ENCODE results near the gene DOK7. TPM values are rescaled to one million over a fixed set of nuclear protein-coding genes. Genes with fewer than 3 reads are reported as not detected.

DOK7 gene
- polyA plus RNA-seq, 1 donor (not counting 4 experiments of a cell fraction or from before 2014, with no cell fraction given), result 0.13 TPM

DNA sequence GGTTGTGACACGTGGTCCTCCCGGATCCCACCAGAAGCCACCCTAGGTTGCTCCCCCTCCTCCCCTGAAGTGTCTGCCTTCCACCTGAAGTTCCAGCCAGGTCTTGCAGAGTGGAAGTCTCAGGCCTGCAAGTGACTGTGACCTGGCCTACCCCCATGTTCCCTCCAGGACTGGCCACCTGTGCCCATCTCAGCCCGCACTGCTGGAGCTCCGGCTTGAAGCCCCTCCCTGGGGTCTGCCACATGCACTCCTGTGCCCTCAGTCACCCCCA is 27.5 kb upstream of the DOK7 start:
- Histone ChIP-seq H3K4me1 (ENCODE audit: control insufficient read depth, extremely low read depth, insufficient read depth, low read length) (peaks cover 26% of the 10 kb centered on the region), H3K27ac (ENCODE audit: control insufficient read depth, insufficient read depth, low read length) (no peak overlapping the region), H4K20me1 (ENCODE audit: control insufficient read depth, extremely low read depth, insufficient read depth, low read length) (no peaks in the 10 kb centered on the region), H2AFZ (ENCODE audit: control insufficient read depth, low read length) (no peak overlapping the region), H3K79me2 (ENCODE audit: control insufficient read depth, insufficient read depth, low read length) (no peaks in the 10 kb centered on the region), H3K4me3 (ENCODE audit: control insufficient read depth in 2 of 3, extremely low read depth in 1 of 3, insufficient read depth in 2 of 3, low read depth in 1 of 3, low read length in 3 of 3) (no peak overlapping the region), H3K9me3 (ENCODE audit: control insufficient read depth, low read depth, low read length) (no peaks in the 10 kb centered on the region), H3K9me1 (ENCODE audit: control insufficient read depth, extremely low read depth, insufficient read depth, low read length) (no peaks in the 10 kb centered on the region), H3K27me3 (ENCODE audit: control insufficient read depth, extremely low read depth, insufficient read depth, low read length) (no peaks in the 10 kb centered on the region), H3K4me2 (ENCODE audit: control insufficient read depth, extremely low read depth, insufficient read depth, low read depth, low read length) (no peak overlapping the region), H3K9ac (ENCODE audit: control insufficient read depth, extremely low read depth, insufficient read depth, low read length) (no peak overlapping the region), H3K36me3 (ENCODE audit: control insufficient read depth in 2 of 2, extremely low read depth in 1 of 2, insufficient read depth in 2 of 2, low read length in 2 of 2) (peaks cover 4 to 6% of the 10 kb centered on the region in 2 experiments)
- no peak for TF ChIP-seq EZH2 (IDR thresholded peaks at IDR 0.05; ENCODE audit: low read length)
- TF ChIP-seq, protein P1, sequence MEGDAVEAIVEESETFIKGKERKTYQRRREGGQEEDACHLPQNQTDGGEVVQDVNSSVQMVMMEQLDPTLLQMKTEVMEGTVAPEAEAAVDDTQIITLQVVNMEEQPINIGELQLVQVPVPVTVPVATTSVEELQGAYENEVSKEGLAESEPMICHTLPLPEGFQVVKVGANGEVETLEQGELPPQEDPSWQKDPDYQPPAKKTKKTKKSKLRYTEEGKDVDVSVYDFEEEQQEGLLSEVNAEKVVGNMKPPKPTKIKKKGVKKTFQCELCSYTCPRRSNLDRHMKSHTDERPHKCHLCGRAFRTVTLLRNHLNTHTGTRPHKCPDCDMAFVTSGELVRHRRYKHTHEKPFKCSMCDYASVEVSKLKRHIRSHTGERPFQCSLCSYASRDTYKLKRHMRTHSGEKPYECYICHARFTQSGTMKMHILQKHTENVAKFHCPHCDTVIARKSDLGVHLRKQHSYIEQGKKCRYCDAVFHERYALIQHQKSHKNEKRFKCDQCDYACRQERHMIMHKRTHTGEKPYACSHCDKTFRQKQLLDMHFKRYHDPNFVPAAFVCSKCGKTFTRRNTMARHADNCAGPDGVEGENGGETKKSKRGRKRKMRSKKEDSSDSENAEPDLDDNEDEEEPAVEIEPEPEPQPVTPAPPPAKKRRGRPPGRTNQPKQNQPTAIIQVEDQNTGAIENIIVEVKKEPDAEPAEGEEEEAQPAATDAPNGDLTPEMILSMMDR (optimal IDR thresholded peaks at IDR 0.05 in 1 of 3, IDR thresholded peaks at IDR 0.05 in 1 of 3, conservative IDR thresholded peaks at IDR 0.05 in 1 of 3; ENCODE audit: extremely low read depth in 1 of 3, insufficient read depth in 2 of 3, low read length in 3 of 3), result no peak
- DNase-seq (ENCODE audit: low read depth, low spot score) (no peak), FAIRE-seq (no peak)
- dilution Hi-C loops (cut with MboI; ENCODE audit: extremely low pct_ligation_motif_present, low sequenced_read_pairs), result no loop called here

GRCh38 chr4:3436048-3436797 is 26.9 kb upstream of the DOK7 start:
- peaks cover 31% of the 10 kb centered on the region for H3K4me1 ChIP-seq (ENCODE audit: control insufficient read depth, extremely low read depth, insufficient read depth, low read length)
- H3K79me2 ChIP-seq (ENCODE audit: control insufficient read depth, insufficient read depth, low read length), result no peaks in the 10 kb centered on the region
- no peak overlapping the region for H2AFZ ChIP-seq (ENCODE audit: control insufficient read depth, low read length)
- dilution Hi-C loops (cut with MboI; ENCODE audit: extremely low pct_ligation_motif_present, low sequenced_read_pairs), result no loop called here
- H3K36me3 ChIP-seq (ENCODE audit: control insufficient read depth in 2 of 2, extremely low read depth in 1 of 2, insufficient read depth in 2 of 2, low read length in 2 of 2), result peaks cover 0 to 4% of the 10 kb centered on the region in 2 experiments
- TF ChIP-seq, protein P1 (optimal IDR thresholded peaks at IDR 0.05 in 1 of 3, IDR thresholded peaks at IDR 0.05 in 1 of 3, conservative IDR thresholded peaks at IDR 0.05 in 1 of 3; ENCODE audit: extremely low read depth in 1 of 3, insufficient read depth in 2 of 3, low read length in 3 of 3), result no peak
- TF ChIP-seq EZH2 (IDR thresholded peaks at IDR 0.05; ENCODE audit: low read length), result no peak
- no peak for FAIRE-seq
- no peaks in the 10 kb centered on the region for H4K20me1 ChIP-seq (ENCODE audit: control insufficient read depth, extremely low read depth, insufficient read depth, low read length)
- peak overlapping the region; percentile 74 for H3K4me2 ChIP-seq (ENCODE audit: control insufficient read depth, extremely low read depth, insufficient read depth, low read depth, low read length)
- H3K9ac ChIP-seq (ENCODE audit: control insufficient read depth, extremely low read depth, insufficient read depth, low read length), result peak overlapping the region; percentile 37
- DNase-seq (ENCODE audit: low read depth, low spot score), result no peak
- peak overlapping the region in 2 of 3 experiments; percentile 35 to 43 for H3K4me3 ChIP-seq (ENCODE audit: control insufficient read depth in 2 of 3, extremely low read depth in 1 of 3, insufficient read depth in 2 of 3, low read depth in 1 of 3, low read length in 3 of 3)
- no peaks in the 10 kb centered on the region for H3K9me3 ChIP-seq (ENCODE audit: control insufficient read depth, low read depth, low read length)
- H3K27ac ChIP-seq (ENCODE audit: control insufficient read depth, insufficient read depth, low read length), result peak overlapping the region; percentile 36
- H3K27me3 ChIP-seq (ENCODE audit: control insufficient read depth, extremely low read depth, insufficient read depth, low read length), result no peaks in the 10 kb centered on the region
- H3K9me1 ChIP-seq (ENCODE audit: control insufficient read depth, extremely low read depth, insufficient read depth, low read length), result no peaks in the 10 kb centered on the region
